ENCODE results near the gene RAB27B.

RAB27B gene

DNA sequence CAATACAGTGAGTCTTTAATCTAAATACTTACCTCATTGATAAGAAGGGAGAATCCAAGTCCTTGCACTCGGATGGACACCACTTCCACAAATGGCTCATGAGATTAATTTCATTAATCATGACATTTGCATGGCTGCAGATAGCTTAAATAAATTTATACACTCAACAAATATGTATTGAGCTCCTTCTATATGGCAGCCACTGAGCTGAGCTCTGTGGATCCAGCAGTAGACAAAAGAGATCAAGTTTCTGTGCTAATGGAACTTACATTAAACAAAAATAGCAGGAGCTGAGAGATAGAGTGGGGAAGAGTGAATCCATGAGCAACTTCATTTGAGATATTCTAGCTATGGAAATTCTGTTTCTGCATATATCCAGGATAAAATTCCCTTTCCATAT, 44.4 kb downstream of the RAB27B start:
- no peak for DNase-seq

- DNase-seq = no peak
These were observed 45.6 kb downstream of the RAB27B start for GRCh38 chr18:54873884-54874255.

DNA sequence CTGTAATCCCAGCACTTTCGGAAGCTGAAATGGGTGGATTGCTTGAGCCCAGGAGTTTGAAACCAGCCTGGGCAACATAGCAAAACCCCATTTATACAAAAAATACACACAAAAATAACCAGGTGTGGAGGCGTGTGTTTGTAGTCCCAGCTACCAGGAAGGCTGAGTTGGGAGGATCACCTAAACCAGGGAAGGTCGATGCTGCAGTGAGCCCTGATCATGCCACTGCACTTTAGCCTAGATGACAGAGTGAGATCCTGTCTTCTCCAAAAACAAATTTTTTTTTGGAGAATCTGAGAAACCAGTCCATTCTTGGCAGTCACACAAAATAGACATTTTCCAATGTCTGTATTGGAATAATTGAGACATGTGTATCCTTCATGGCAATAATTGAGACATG, 46.8 kb downstream of the RAB27B start:
- no peak for DNase-seq

- no peak for DNase-seq
These were observed 48.8 kb downstream of the RAB27B start for GRCh38 chr18:54877076-54877475.

DNA sequence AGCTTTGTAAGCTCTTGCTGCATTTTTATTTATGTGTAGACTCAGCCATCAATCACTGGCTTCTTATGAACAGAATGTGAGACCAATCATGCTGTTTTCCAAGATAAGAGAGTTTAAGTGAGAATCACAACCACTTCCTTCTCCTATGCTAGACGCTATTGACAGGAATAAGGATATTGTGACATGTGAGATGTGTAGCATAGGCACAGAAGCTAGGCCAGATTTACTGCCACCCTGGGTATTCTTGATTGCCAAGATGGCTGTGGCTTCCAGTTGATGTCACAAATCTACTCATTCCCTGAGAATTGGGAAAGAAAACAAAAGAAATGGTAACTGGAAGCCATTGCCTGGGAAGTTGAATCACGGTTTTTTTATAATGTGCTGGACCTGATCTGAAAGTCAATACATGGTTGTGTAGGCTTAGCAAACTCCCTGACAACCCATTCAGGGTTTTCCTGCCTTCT, 49.9 kb downstream of the RAB27B start:
- no peak for DNase-seq

DNA sequence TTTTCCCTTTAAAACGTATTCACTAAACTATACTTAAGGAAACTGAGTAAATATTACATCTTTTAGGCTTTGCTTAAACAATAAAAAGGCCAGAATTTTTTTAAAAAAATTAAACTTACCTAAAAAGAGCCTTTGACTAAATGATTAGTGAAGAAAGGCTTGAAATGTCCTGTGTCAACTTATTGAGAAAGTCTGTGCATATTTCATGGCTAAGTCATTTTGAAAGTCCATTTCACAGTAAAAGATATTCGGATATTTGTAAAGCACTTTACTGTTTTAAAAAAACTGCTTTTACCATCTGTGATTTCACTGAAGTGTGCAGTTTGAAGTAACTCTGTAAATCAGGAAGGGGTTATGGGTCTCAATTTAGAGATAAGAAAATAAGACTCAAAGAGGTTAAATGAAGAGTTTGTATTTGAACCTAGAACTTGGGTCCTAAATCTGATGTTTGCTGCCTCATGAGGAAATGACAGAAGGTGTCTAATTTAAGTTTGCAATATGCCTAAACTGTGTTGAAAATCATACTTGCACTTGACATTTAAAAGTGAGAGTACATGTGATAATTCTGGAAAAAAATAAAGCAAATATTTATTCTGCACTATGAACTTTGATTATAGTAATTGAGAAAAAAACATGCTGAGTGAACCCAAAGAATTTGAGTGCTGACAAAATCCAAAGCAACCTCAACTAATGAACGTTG, 50.5 kb downstream of the RAB27B start:
- DNase-seq = no peak

DNA sequence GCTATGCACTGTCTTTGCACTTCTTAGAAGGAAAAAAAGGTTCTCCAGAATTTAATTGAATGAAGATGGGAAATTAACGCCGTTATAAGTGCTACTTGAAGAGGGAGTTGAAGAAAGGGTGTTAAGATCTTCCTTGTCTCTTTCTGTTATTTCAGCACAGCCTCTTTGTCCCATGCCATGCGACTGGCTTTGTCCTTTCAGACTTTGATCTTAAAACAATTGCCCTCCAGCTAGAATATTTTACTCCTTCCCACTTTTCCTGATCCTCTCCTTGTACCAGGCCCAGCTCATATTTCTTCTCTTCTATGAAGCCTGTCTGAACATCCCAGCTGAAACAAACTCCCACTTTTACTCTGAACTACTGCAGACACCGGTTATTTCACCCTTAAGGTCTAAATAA, 51.4 kb downstream of the RAB27B start:
- no peak for DNase-seq

- no peak for DNase-seq
These were observed 52.3 kb downstream of the RAB27B start for GRCh38 chr18:54880395-54881105.

DNA sequence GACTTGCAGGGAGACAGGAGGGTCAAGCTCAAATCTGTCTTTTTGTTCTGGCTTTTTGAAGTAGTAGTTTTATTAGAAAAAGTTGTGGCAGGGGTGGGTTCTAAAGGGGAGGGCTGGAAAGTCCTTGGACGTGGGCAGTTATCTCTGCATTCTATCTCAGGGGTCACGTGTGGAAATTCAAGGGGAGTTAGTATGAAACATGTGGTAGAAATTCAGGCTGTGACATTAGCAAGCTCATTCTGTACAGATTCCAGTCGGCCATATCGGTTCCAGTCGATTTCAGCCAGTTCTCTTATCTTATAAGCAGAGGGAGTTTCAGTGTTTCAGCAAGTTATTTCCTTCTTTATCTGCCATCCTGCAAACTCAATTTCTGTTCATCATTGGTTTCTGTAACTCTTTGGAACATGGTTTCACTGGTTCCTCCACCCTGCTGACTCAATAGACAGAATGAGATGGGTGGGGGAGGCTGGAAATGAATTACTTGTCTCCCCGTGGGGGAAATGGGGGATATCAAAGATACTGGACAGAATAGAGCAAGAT, 53.0 kb downstream of the RAB27B start:
- no peak for DNase-seq

DNA sequence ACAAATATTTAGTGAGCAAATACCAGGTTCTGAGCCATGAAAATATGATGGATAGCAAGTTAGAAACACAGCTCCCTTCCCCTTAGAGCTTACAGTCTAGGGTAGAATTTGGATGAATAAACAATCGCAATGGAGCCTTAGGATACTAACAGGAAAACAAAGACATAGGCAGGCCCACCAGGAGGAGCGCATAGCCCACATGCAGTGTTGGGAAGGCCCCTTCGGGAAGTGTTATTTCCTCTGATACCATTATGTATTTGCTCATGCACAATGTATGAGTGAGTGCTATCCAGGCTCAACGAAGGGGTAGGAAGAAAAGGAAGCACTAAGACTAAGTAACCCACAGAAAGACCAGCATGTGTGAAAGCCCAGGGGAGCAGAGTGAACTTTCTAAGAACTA, 54.0 kb downstream of the RAB27B start:
- DNase-seq = no peak

DNA sequence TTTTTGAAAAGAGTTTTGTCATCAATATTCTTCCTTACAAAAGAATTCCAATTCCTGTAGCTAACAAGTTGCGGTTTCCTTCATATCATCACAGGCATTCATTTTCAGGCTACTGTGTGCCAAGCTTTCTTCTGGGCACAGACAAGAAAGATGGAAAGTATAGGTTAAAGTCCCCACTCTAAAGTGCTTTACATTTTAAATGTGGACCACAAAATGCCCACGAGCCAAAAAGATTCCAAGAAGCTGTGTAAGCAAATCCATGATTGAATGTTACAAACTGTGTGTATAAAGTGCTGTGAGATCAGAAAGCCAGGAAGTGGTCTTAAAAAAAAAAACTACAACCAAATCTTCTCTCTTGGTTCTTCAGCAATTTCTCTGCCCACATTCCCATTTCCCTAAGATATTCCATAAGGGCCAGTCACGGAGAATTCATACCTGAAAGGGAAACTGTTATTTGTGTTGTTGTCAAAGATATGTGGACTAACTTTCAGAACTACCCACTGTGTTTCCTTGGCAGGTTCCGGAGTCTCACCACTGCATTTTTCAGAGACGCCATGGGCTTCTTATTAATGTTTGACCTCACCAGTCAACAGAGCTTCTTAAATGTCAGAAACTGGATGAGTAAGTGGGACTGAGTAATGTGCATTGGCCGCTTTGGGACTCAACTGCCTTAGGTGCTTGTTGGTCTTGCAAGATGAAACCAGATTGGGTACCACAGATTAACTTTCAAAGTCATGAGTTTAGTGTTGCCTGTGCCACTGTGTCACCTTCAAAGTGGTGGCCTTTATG, 55.7 kb downstream of the RAB27B start:
- DNase-seq = no peak

- DNase-seq = no peak
These were observed 60.1 kb downstream of the RAB27B start for GRCh38 chr18:54888378-54888777.

DNA sequence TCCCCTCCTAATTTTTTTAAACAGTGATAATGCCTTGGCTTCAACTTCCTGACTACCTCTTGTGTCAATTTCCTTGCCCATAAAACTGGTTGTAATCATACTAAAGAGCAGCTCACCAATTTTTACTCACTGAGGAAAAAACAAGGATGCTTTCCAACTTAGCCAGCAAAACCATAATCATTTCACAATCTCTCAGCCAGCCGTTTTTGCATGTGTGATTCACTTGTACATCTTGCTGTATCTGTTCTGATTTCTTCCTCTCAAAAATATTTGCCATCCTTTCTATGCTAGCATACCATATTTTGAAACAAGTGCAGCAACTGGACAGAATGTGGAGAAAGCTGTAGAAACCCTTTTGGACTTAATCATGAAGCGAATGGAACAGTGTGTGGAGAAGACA, 60.7 kb downstream of the RAB27B start:
- no peak for DNase-seq

- no peak for DNase-seq
These were observed 71.2 kb downstream of the RAB27B start for GRCh38 chr18:54899500-54899899.

DNA sequence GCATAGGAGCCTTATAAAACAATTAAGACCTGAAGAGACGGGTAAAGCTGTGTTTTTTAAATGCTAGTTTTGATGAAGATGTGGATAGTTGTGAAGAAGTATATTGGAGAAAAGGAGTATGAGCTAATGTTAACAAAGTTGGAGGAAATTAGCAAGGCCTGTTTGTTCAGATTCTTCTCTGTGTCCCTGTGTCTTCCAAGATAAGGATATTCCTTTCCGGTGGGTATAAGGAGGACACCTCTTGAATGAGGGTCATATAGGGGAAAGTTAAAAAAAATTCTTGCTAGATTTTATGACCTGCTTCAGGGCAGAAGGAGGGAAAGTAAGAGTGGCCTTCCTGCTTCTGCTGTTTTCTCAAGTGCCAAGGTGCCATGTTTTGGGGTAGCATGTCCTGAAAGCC, 72.0 kb downstream of the RAB27B start:
- DNase-seq = no peak

- DNase-seq = no peak
These were observed 76.3 kb downstream of the RAB27B start for GRCh38 chr18:54904581-54904980.

GRCh38 chr18:54905629-54906028, 77.4 kb downstream of the RAB27B start:
- no peak for DNase-seq

GRCh38 chr18:54906331-54907185, 78.3 kb downstream of the RAB27B start:
- no peak for DNase-seq

DNA sequence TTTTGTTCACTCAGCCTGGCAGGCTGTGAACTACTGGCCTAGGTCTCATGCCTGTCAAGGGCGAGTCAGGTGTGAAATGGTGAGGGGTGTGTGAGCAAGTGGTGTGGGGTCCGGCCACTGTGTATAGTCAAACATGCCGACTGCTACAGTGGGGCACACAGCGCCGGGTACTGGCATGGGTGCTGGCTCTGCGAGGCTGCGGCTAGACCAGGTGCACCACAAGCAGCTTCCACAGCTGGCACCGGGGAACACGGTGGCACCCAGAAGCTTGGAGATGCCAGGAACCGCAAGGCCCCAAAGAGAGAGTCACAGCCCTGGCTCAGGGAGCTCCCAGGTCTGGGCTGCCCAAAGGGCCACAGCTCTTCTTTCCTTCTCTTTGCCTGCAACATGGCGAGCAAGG, 81.3 kb downstream of the RAB27B start:
- no peak for DNase-seq

- DNase-seq = no peak
These were observed 82.1 kb downstream of the RAB27B start for GRCh38 chr18:54910161-54910919.

DNA sequence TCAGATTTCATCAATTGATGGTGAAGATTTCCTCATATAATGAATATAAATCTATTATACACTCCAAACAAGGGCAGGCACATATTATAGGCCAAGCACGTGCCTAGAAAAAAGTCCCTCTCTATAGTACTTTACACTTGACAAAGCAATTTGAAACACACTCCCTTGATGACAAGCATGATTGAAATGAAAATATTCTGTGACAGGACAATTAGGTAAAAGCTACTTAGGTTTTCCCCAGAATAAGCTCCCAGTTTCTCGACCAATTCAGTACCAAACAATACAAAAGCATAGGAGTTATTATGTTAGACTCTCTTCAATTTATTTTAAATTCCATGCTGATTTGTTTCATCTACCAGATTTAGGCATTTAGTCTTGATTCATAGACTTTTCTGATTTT, 83.3 kb downstream of the RAB27B start:
- DNase-seq = no peak

- no peak for DNase-seq
These were observed 86.5 kb downstream of the RAB27B start for GRCh38 chr18:54914816-54915215.
